Astrocyte of the cerebellum (primary cell): ENCODE results near the gene STARD8.

ENCODE experiments used
- DNase-seq: peaks from one replicate; pipeline ENCODE4 v3.0.0-alpha.2; 2011; ENCODE audit warnings: low read depth
- H3K4me3 ChIP-seq: 2 replicates; pipeline ENCODE4 v1.5.1; 2011; ENCODE audit warnings: mild to moderate bottlenecking, low read depth, low read length, moderate library complexity
- in situ Hi-C: cut with HindIII; loops from 2 replicates; pipeline ENCODE4 v1.10.0; 2017; ENCODE audit warnings: low sequenced_read_pairs
- TF ChIP-seq, protein P1 (sequence below): IDR thresholded peaks from 2 replicates; pipeline ENCODE4 v1.5.1; 2012; ENCODE audit warnings: low read length, low read depth, moderate library complexity, mild to moderate bottlenecking; ENCODE audit errors: missing control alignments

STARD8 gene

DNA sequence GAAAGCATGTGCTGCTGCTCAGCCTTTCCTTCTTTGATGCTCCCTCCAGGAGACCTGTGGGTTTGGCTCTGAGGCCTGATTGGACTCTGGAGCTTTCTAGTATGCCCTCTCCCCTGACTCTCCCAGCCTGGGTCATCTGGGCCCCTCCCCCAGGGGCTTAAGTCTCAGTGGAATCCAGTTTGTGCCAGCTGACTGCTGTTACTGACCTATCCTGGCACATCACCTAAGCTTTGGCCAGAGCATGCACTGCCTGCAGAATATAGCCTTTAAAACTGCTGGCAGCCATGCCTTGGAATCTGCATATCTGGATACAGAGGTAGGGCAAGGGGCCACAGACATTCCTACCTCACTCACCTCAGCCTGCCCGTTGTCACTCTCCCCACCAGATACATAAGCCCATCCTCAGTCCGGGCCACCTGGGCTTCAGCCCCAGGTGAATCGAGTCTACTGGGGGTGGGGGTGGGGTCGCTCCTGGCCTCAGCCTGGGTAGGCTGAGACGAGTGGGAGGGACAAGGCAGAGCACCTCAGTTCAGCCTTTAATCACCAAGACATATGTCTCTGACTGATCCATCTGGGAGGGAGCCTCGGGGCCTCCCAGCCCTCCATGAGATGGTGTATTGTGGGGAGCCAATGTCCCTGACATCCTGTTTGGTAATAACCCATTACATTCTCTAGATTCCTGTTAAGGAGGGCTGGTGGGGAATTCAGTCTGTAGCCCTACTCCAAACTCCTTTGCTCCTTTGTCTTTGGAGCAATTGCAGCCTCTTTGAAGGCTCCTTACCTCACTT is 61.2 kb downstream of the STARD8 start:
- in situ Hi-C loops = no loop called here
- DNase-seq = peak; percentile 12
- no peak overlapping the region for H3K4me3 ChIP-seq
- TF ChIP-seq, protein P1, sequence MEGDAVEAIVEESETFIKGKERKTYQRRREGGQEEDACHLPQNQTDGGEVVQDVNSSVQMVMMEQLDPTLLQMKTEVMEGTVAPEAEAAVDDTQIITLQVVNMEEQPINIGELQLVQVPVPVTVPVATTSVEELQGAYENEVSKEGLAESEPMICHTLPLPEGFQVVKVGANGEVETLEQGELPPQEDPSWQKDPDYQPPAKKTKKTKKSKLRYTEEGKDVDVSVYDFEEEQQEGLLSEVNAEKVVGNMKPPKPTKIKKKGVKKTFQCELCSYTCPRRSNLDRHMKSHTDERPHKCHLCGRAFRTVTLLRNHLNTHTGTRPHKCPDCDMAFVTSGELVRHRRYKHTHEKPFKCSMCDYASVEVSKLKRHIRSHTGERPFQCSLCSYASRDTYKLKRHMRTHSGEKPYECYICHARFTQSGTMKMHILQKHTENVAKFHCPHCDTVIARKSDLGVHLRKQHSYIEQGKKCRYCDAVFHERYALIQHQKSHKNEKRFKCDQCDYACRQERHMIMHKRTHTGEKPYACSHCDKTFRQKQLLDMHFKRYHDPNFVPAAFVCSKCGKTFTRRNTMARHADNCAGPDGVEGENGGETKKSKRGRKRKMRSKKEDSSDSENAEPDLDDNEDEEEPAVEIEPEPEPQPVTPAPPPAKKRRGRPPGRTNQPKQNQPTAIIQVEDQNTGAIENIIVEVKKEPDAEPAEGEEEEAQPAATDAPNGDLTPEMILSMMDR = no peak

- H3K4me3 ChIP-seq = no peak overlapping the region
- in situ Hi-C loops = no loop called here
- peak; percentile 32 for DNase-seq
- TF ChIP-seq, protein P1 = peak; percentile 70
These were observed 63.6 kb downstream of the STARD8 start for GRCh38 chrX:68710870-68711576.

- no peak for DNase-seq
- H3K4me3 ChIP-seq = no peak overlapping the region
- in situ Hi-C loops = no loop called here
- TF ChIP-seq, protein P1 = no peak
These were observed 64.4 kb downstream of the STARD8 start for GRCh38 chrX:68711845-68712244.

DNA sequence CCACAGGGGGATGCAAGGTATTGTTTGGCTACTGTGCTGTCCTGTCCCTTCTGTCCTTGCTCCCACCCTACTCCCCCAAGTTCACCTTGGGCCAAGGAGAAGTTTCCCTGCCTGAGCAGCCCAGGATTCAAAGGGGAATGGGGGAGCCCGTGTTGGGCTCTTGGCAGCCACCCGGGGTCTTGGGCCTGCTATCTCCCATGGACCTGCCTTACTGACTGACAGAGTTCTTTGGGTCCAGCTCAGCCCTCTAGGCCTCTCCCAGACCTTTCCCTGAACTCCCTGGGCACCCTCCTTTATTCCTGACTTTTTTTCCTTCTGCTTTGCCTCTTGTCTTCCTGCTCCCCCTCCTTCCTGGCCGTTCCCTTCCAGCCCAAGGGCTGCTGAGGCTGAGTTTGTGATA is 67.4 kb downstream of the STARD8 start:
- in situ Hi-C loops = no loop called here
- no peak overlapping the region for H3K4me3 ChIP-seq
- no peak for DNase-seq
- TF ChIP-seq, protein P1 = no peak

DNA sequence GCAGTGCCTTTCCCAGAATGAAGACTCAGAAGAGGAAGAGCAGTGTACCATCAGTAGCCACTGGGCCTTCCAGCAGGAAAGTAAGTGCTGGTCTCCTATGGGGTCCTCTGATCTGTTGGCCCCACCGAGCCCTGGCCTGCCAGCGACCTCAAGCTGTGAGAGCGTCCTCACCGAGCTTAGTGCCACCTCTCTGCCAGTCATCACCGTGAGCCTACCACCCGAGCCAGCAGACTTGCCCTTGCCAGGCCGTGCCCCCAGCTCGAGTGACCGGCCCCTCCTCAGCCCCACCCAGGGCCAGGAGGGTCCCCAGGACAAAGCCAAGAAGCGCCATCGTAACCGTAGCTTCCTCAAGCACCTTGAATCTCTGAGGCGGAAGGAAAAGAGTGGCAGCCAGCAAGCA is 69.7 kb downstream of the STARD8 start:
- in situ Hi-C loops = no loop called here
- TF ChIP-seq, protein P1 = no peak
- H3K4me3 ChIP-seq = no peak overlapping the region
- DNase-seq = no peak

GRCh38 chrX:68717663-68718442 is 70.4 kb downstream of the STARD8 start:
- H3K4me3 ChIP-seq = no peak overlapping the region
- no peak for DNase-seq
- TF ChIP-seq, protein P1 = no peak
- in situ Hi-C loops = no loop called here
